OCI-LY7 (cell line): ENCODE measurements around the gene GATB. TPM values are rescaled to one million over a fixed set of nuclear protein-coding genes. Genes with fewer than 3 reads are reported as not detected.

ENCODE experiments used
- BruUV-seq: library from RNA; stranded (reverse); fragments of 400-500 nt; replicated peaks from 2 replicates; lab custom pipeline; 2021; lab: Mats Ljungman, UMichigan
- CTCF ChIA-PET: fragments of 300-600 bp; sonication (Branson Sonifier 250); formaldehyde crosslinking; loops from one replicate; lab custom pipeline; 2022; ENCODE audit warnings: antibody characterized with exemption; ENCODE audit not compliant: unreplicated experiment; lab: Charles Lee
- POLR2A ChIA-PET: fragments of 300-600 bp; sonication (Branson Sonifier 250); formaldehyde crosslinking; loops from one replicate; lab custom pipeline; 2022; ENCODE audit warnings: antibody characterized with exemption; lab: Charles Lee
- DNase-seq: peaks from one replicate; pipeline ENCODE4 v3.0.0-alpha.2; 2015; ENCODE audit warnings: low spot score
- H2AFZ ChIP-seq: fragments of 200-600 bp; sonication (generic), shearing (Covaris generic); 2 replicates; pipeline ENCODE4 v1.6.1; 2014; ENCODE audit warnings: mild to moderate bottlenecking, antibody characterized with exemption, low read length, moderate library complexity
- H3K27ac ChIP-seq: fragments of 200-600 bp; sonication (generic); 2 replicates; pipeline ENCODE4 v1.5.1; 2014; ENCODE audit warnings: mixed run types, low read depth, mild to moderate bottlenecking, moderate library complexity, low read length, inconsistent platforms; ENCODE audit not compliant: poor library complexity, severe bottlenecking
- H3K36me3 ChIP-seq: fragments of 200-600 bp; sonication (generic); 2 replicates; pipeline ENCODE4 v1.6.1; 2014; ENCODE audit warnings: mild to moderate bottlenecking, antibody characterized with exemption, low read length, moderate library complexity, mixed read lengths; ENCODE audit not compliant: insufficient read depth
- H3K4me1 ChIP-seq: fragments of 200-600 bp; sonication (generic); 2 replicates; pipeline ENCODE4 v1.5.1; 2014; ENCODE audit warnings: mild to moderate bottlenecking, low read length; ENCODE audit not compliant: insufficient read depth, poor library complexity, severe bottlenecking
- H3K4me2 ChIP-seq: fragments of 200-600 bp; sonication (generic); 2 replicates; pipeline ENCODE4 v1.6.1; 2014; ENCODE audit warnings: mild to moderate bottlenecking, low read length
- H3K4me3 ChIP-seq: fragments of 200-600 bp; sonication (generic); 2 replicates; pipeline ENCODE4 v1.5.1; 2014; ENCODE audit warnings: mild to moderate bottlenecking, low read depth, low read length; ENCODE audit not compliant: poor library complexity, severe bottlenecking
- H3K79me2 ChIP-seq: fragments of 200-600 bp; sonication (generic); 2 replicates; pipeline ENCODE4 v1.6.1; 2016; ENCODE audit warnings: low read depth, mild to moderate bottlenecking, low read length, moderate library complexity, mixed read lengths; ENCODE audit not compliant: insufficient read depth
- H3K9me2 ChIP-seq: fragments of 200-600 bp; sonication (generic); 2 replicates; pipeline ENCODE4 v1.6.1; 2016; ENCODE audit warnings: mild to moderate bottlenecking, low read length, mixed read lengths; ENCODE audit not compliant: insufficient read depth
- H3K9me3 ChIP-seq: fragments of 200-600 bp; sonication (generic); 2 replicates; pipeline ENCODE4 v1.6.1; 2014; ENCODE audit warnings: mild to moderate bottlenecking, mixed run types, low read length, mixed read lengths
- H4K20me1 ChIP-seq: fragments of 200-600 bp; sonication (generic); 2 replicates; pipeline ENCODE4 v1.6.1; 2014; ENCODE audit warnings: mild to moderate bottlenecking, antibody characterized with exemption, low read length, moderate library complexity, mixed read lengths; ENCODE audit not compliant: insufficient read depth
- EZH2phosphoT487 ChIP-seq: fragments of 200-600 bp; sonication (generic); IDR thresholded peaks from 2 replicates; pipeline ENCODE4 v1.6.1; 2018; ENCODE audit warnings: low read depth, borderline replicate concordance, mild to moderate bottlenecking, mixed run types, antibody characterized with exemption, low read length, moderate library complexity, mixed read lengths
- intact Hi-C: fragments of 100-400 bp; cut with micrococcal nuclease; formaldehyde crosslinking; loops from one replicate; pipeline ENCODE4 v1.10.0; 2022; ENCODE audit not compliant: unreplicated experiment
- total RNA-seq, 2 experiments: library from RNA; depleted of rRNA in 1 of 2; stranded (reverse); fragments of >200 nt in 1 of 2; shearing (Covaris generic) in 1 of 2; gene quantifications; 2 replicates each; pipeline ENCODE4 v1.2.3, GENCODE V29; 2014 to 2022
- TF ChIP-seq, protein P1 (sequence below): fragments of 200-600 bp; sonication (generic); conservative IDR thresholded peaks from 2 replicates; pipeline ENCODE4 v1.5.1; 2014; ENCODE audit warnings: mild to moderate bottlenecking, antibody characterized with exemption, low read length, moderate library complexity, mixed read lengths

GATB gene
- total RNA-seq, 2 experiments from 2014 or later = 24.6 to 26.5 TPM

DNA sequence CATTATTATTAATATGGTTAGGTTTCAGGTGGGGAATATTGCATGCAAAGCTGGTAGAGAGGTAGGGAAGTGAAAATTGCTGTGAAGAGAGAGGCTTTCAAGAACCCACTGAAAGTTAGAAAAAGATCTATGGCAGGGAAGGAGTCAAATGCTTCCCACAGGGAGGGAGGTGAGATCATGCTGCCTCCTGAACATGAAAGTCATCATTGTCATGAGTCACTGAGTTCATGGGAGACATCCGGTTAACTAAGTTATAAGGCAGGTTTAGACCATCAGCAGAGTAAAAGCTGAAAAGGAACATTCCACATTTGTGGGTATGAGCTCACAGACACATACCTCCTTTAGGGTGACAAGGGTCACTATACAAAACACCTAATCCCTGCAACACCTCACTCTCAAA is 16.2 kb downstream of the GATB start:
- no peaks in the 10 kb centered on the region for H3K36me3 ChIP-seq

DNA sequence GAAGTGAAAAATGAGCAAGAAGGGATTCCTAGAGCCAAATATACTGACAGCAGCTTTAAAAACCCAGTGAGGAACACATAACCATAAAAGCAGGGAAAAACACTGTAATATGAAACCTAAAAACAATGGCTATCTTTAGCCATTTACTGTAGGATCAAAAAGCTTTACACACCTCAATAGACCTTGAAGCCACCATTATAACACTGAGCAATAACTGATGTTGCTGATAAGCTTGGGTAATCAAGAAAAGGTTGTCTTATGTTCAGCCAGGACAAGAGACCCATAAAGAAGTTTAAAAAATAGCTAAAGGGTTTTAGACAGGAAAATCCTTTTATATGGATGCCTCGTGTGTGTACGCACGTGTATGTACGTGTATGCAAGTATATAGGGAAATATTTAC is 16.9 kb downstream of the GATB start:
- ChIA-PET CTCF (no interaction called here), POLR2A (interaction anchor here (0.6 to 1.4 kb wide), 4 partner anchors 11 to 124 kb away, joined by 3 to 6 read pairs (median 4); no protein-coding TSS in a partner anchor)

More for the DNA sequence above, 16.2 kb downstream of the GATB start:
- no peak overlapping the region for H3K27ac ChIP-seq
- H3K4me2 ChIP-seq = no peak overlapping the region
- no peaks in the 10 kb centered on the region for H3K4me1 ChIP-seq
- ChIA-PET CTCF (no interaction called here), POLR2A (interaction anchor here (0.6 to 1.5 kb wide), 3 partner anchors 16 to 124 kb away, joined by 4 to 6 read pairs (median 5); partner anchors contain the start of gene GATB)
- H3K4me3 ChIP-seq = no peak overlapping the region
- H4K20me1 ChIP-seq = no peaks in the 10 kb centered on the region
- DNase-seq = no peak
- BruUV-seq = no TSS peak
- no peak overlapping the region for H2AFZ ChIP-seq
- H3K9me3 ChIP-seq = no peaks in the 10 kb centered on the region
- intact Hi-C loops = no loop called here
- no peaks in the 10 kb centered on the region for H3K9me2 ChIP-seq
- H3K79me2 ChIP-seq = no peaks in the 10 kb centered on the region
- TF ChIP-seq, protein P1, sequence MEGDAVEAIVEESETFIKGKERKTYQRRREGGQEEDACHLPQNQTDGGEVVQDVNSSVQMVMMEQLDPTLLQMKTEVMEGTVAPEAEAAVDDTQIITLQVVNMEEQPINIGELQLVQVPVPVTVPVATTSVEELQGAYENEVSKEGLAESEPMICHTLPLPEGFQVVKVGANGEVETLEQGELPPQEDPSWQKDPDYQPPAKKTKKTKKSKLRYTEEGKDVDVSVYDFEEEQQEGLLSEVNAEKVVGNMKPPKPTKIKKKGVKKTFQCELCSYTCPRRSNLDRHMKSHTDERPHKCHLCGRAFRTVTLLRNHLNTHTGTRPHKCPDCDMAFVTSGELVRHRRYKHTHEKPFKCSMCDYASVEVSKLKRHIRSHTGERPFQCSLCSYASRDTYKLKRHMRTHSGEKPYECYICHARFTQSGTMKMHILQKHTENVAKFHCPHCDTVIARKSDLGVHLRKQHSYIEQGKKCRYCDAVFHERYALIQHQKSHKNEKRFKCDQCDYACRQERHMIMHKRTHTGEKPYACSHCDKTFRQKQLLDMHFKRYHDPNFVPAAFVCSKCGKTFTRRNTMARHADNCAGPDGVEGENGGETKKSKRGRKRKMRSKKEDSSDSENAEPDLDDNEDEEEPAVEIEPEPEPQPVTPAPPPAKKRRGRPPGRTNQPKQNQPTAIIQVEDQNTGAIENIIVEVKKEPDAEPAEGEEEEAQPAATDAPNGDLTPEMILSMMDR = no peak
- no peak for TF ChIP-seq EZH2phosphoT487

More for the DNA sequence above, 16.9 kb downstream of the GATB start:
- Histone ChIP-seq H3K4me2 (no peak overlapping the region), H4K20me1 (no peaks in the 10 kb centered on the region), H3K4me1 (no peaks in the 10 kb centered on the region), H3K4me3 (no peak overlapping the region), H3K79me2 (no peaks in the 10 kb centered on the region), H3K27ac (no peak overlapping the region), H3K36me3 (no peaks in the 10 kb centered on the region), H3K9me2 (no peaks in the 10 kb centered on the region), H2AFZ (no peak overlapping the region), H3K9me3 (no peaks in the 10 kb centered on the region)
- TF ChIP-seq, protein P1 = no peak
- TF ChIP-seq EZH2phosphoT487 = no peak
- DNase-seq = no peak
- intact Hi-C loops = no loop called here
- BruUV-seq = no TSS peak
